IMR-90 (cell line): ENCODE data around the gene CD34. TPM values are rescaled to one million over a fixed set of nuclear protein-coding genes. Genes with fewer than 3 reads are reported as not detected.

ENCODE experiments used
- ATAC-seq: fragments of 200-7000 bp; cut with Tn5 transposase; 2 replicates; pipeline ENCODE4 v1.9.1; 2020; ENCODE audit warnings: low read depth, mild to moderate bottlenecking, moderate library complexity
- BruUV-seq: library from RNA; stranded (reverse); fragments of 400-500 nt; replicated peaks from 2 replicates; lab custom pipeline; 2021; lab: Mats Ljungman, UMichigan
- CTCF ChIA-PET: fragments of 300-600 bp; formaldehyde crosslinking; extraction: SDS; loops from one replicate; lab custom pipeline; 2021; ENCODE audit warnings: antibody characterized with exemption; lab: Yijun Ruan, JAX
- POLR2A ChIA-PET: fragments of 300-600 bp; sonication (Branson Sonifier 250); formaldehyde crosslinking; loops from one replicate; lab custom pipeline; 2022; ENCODE audit warnings: antibody characterized with exemption; ENCODE audit not compliant: unreplicated experiment; lab: Charles Lee
- DNase-seq: peaks from one replicate; pipeline ENCODE4 v3.0.0; 2013
- H2AFZ ChIP-seq: replicated peaks from 2 replicates; pipeline ENCODE3; 2013; ENCODE audit warnings: low read length, mild to moderate bottlenecking; ENCODE audit not compliant: poor library complexity
- H2AK5ac ChIP-seq: 2 replicates; pipeline ENCODE4 v1.6.1; 2013; ENCODE audit warnings: low read depth, low read length, inconsistent platforms
- H2AK9ac ChIP-seq: replicated peaks from 2 replicates; pipeline ENCODE3; 2013; ENCODE audit warnings: mild to moderate bottlenecking, low read depth, low read length, moderate library complexity; ENCODE audit not compliant: poor library complexity
- H2BK120ac ChIP-seq: 2 replicates; pipeline ENCODE4 v1.6.1; 2013; ENCODE audit warnings: low read depth, low read length, inconsistent platforms
- H2BK15ac ChIP-seq: 3 replicates; pipeline ENCODE4 v1.6.1; 2013; ENCODE audit warnings: low read depth, low read length, inconsistent platforms
- H2BK20ac ChIP-seq: 2 replicates; pipeline ENCODE4 v1.6.1; 2013; ENCODE audit warnings: low read depth, mild to moderate bottlenecking, inconsistent platforms, low read length, moderate library complexity
- H2BK5ac ChIP-seq: 2 replicates; pipeline ENCODE4 v1.6.1; 2013; ENCODE audit warnings: mild to moderate bottlenecking, low read depth, low read length, inconsistent platforms; ENCODE audit not compliant: poor library complexity, severe bottlenecking
- H3K14ac ChIP-seq: replicated peaks from 2 replicates; pipeline ENCODE4 v1.6.1; 2013; ENCODE audit warnings: low read depth, low read length, inconsistent platforms
- H3K18ac ChIP-seq: 2 replicates; pipeline ENCODE4 v1.6.1; 2013; ENCODE audit warnings: low read depth, low read length, control low read depth
- H3K23ac ChIP-seq: 2 replicates; pipeline ENCODE4 v1.6.1; 2013; ENCODE audit warnings: low read depth, low read length, inconsistent platforms
- H3K27ac ChIP-seq: 2 replicates; pipeline ENCODE4 v1.5.1; 2013; ENCODE audit warnings: mild to moderate bottlenecking, control low read depth, low read length; ENCODE audit not compliant: insufficient read depth
- H3K27me3 ChIP-seq: 2 replicates; pipeline ENCODE4 v1.6.1; 2013; ENCODE audit warnings: low read length; ENCODE audit not compliant: control insufficient read depth, insufficient read depth
- H3K36me3 ChIP-seq: 2 replicates; pipeline ENCODE4 v1.6.1; 2013; ENCODE audit warnings: low read length, mixed read lengths; ENCODE audit not compliant: control insufficient read depth, insufficient read depth
- H3K4ac ChIP-seq: 2 replicates; pipeline ENCODE4 v1.6.1; 2013; ENCODE audit warnings: low read depth, low read length, inconsistent platforms
- H3K4me1 ChIP-seq: 2 replicates; pipeline ENCODE4 v1.6.1; 2013; ENCODE audit warnings: low read length, mixed read lengths; ENCODE audit not compliant: control insufficient read depth, insufficient read depth
- H3K4me2 ChIP-seq: 2 replicates; pipeline ENCODE4 v1.6.1; 2013; ENCODE audit warnings: low read depth, mild to moderate bottlenecking, control low read depth, low read length, moderate library complexity
- H3K4me3 ChIP-seq: 2 replicates; pipeline ENCODE4 v1.5.1; 2013; ENCODE audit warnings: low read depth, mild to moderate bottlenecking, control low read depth, low read length, moderate library complexity; ENCODE audit not compliant: insufficient read depth
- H3K56ac ChIP-seq: 2 replicates; pipeline ENCODE4 v1.6.1; 2013; ENCODE audit warnings: low read length, inconsistent platforms; ENCODE audit not compliant: insufficient read depth; ENCODE audit errors: extremely low read depth
- H3K79me1 ChIP-seq, 2 experiments: 2 replicates each; pipeline ENCODE4 v1.6.1; 2013; ENCODE audit warnings: low read length in 2 of 2, inconsistent platforms in 1 of 2, low read depth in 1 of 2
- H3K9ac ChIP-seq: 2 replicates; pipeline ENCODE4 v1.6.1; 2013; ENCODE audit warnings: low read depth, low read length, control low read depth
- H3K9me1 ChIP-seq: 2 replicates; pipeline ENCODE4 v1.6.1; 2013; ENCODE audit warnings: low read length, inconsistent platforms; ENCODE audit not compliant: insufficient read depth
- H3K9me3 ChIP-seq: 2 replicates; pipeline ENCODE4 v1.6.1; 2013; ENCODE audit warnings: low read length; ENCODE audit not compliant: control insufficient read depth, insufficient read depth
- H4K20me1 ChIP-seq: 2 replicates; pipeline ENCODE4 v1.6.1; 2013; ENCODE audit warnings: low read length, inconsistent platforms; ENCODE audit not compliant: insufficient read depth
- H4K5ac ChIP-seq: 2 replicates; pipeline ENCODE4 v1.6.1; 2013; ENCODE audit warnings: mild to moderate bottlenecking, low read depth, low read length, control low read depth
- H4K8ac ChIP-seq, 2 experiments: 2 replicates each; pipeline ENCODE4 v1.6.1; 2013; ENCODE audit warnings: low read depth in 2 of 2, low read length in 2 of 2, control low read depth in 1 of 2, inconsistent platforms in 1 of 2
- H4K91ac ChIP-seq: 2 replicates; pipeline ENCODE4 v1.6.1; 2013; ENCODE audit warnings: low read depth, low read length, inconsistent platforms; ENCODE audit not compliant: insufficient read depth
- CEBPB ChIP-seq: IDR thresholded peaks from 2 replicates; pipeline ENCODE4 v1.6.1; 2012; ENCODE audit warnings: low read depth, low read length, improper control_type of control experiment
- CHD1 ChIP-seq: IDR thresholded peaks from 2 replicates; pipeline ENCODE4 v1.6.1; 2012; ENCODE audit warnings: low read depth, low read length, improper control_type of control experiment
- FOS ChIP-seq: fragments of 150-350 bp; IDR thresholded peaks from 2 replicates; pipeline ENCODE4 v1.6.1; 2016; ENCODE audit warnings: low read depth, low read length
- MAFK ChIP-seq: IDR thresholded peaks from 2 replicates; pipeline ENCODE4 v1.6.1; 2012; ENCODE audit warnings: low read depth, low read length, improper control_type of control experiment
- POLR2A ChIP-seq: IDR thresholded peaks from 2 replicates; pipeline ENCODE4 v1.6.1; 2012; ENCODE audit warnings: mild to moderate bottlenecking, low read depth, low read length
- RAD21 ChIP-seq: IDR thresholded peaks from 2 replicates; pipeline ENCODE4 v1.6.1; 2012; ENCODE audit warnings: low read length, improper control_type of control experiment
- SMC3 ChIP-seq: fragments of 150-350 bp; IDR thresholded peaks from 2 replicates; pipeline ENCODE4 v1.6.1; 2016; ENCODE audit warnings: low read depth, mild to moderate bottlenecking, antibody characterized with exemption, low read length, moderate library complexity
- USF2 ChIP-seq: fragments of 150-350 bp; IDR thresholded peaks from 2 replicates; pipeline ENCODE4 v1.6.1; 2017; ENCODE audit warnings: mild to moderate bottlenecking, antibody characterized with exemption, low read length, low read depth
- WGBS, 2 experiments: methylation state at CpG; one replicate each; pipeline versions ENCODE4 v1.1.5 to v1.1.7; 2013; ENCODE audit warnings: missing lambda C conversion rate in 2 of 2; ENCODE audit not compliant: insufficient read length in 1 of 2; ENCODE audit errors: extremely low coverage in 2 of 2; 5-methylcytosine and 5-hydroxymethylcytosine counted together
- dilution Hi-C: fragments of 300-500 bp; cut with HindIII; formaldehyde crosslinking; loops from one replicate; pipeline ENCODE4 v1.14.3; 2018; ENCODE audit warnings: low sequenced_read_pairs; ENCODE audit not compliant: unreplicated experiment
- in situ Hi-C: fragments of 300-500 bp; cut with MboI; formaldehyde crosslinking; loops from 3 replicates; pipeline ENCODE4 v1.14.3; 2019; ENCODE audit warnings: low sequenced_read_pairs, inconsistent platforms, mixed read lengths
- intact Hi-C: fragments of 100-400 bp; cut with micrococcal nuclease; formaldehyde crosslinking; loops from 2 replicates; pipeline ENCODE4 v1.10.0; 2022
- polyA plus RNA-seq, 3 experiments: library from polyadenylated mRNA; depleted of rRNA; stranded (reverse); fragments of >200 nt; gene quantifications; 2 replicates each; pipeline ENCODE4 v1.2.3, GENCODE V29; 2012; ENCODE audit warnings: low replicate concordance in 1 of 3
- total RNA-seq: library from RNA; depleted of rRNA; stranded (reverse); fragments of >200 nt; gene quantifications from 2 replicates; pipeline ENCODE4 v1.2.3, GENCODE V29; 2012

The CD34 gene
- total and polyA plus RNA-seq, 2 of the 4 experiments (the other 2 are of a cell fraction): 0.14 TPM; not detected in 1

- CTCF ChIA-PET: interaction anchor here (0.8 to 0.9 kb wide), 2 partner anchors 11 to 52 kb away, joined by 3 to 4 read pairs; no protein-coding TSS in a partner anchor
- Histone ChIP-seq H3K4me2 (no peak overlapping the region), H3K79me1 (peaks cover 5 to 26% of the 10 kb centered on the region in 2 experiments; a peak in 1 of 4 replicates), H3K4ac (no peak overlapping the region), H2AK9ac (no peak overlapping the region), H2BK20ac (no peak overlapping the region), H3K9me1 (peaks cover 5% of the 10 kb centered on the region), H3K9ac (no peak overlapping the region), H2BK15ac (no peak overlapping the region), H3K27me3 (no peaks in the 10 kb centered on the region), H3K36me3 (no peaks in the 10 kb centered on the region; the same call in 1 of the 2 replicates), H3K18ac (no peak overlapping the region), H2BK5ac (no peak overlapping the region), H4K91ac (no peak overlapping the region), H3K4me3 (no peak overlapping the region), H4K8ac (no peak overlapping the region), H3K23ac (no peak overlapping the region), H2BK120ac (no peak overlapping the region), H3K4me1 (peaks cover 9% of the 10 kb centered on the region), H2AK5ac (no peak overlapping the region), H3K56ac (no peak overlapping the region), H2AFZ (no peak overlapping the region), H4K20me1 (no peaks in the 10 kb centered on the region), H3K27ac (no peak overlapping the region), H4K5ac (no peak overlapping the region), H3K14ac (no peak overlapping the region), H3K9me3 (no peaks in the 10 kb centered on the region)
- no TSS peak for BruUV-seq
- POLR2A ChIA-PET: no interaction called here
- TF ChIP-seq CEBPB (no peak), MAFK (no peak), SMC3 (no peak), RAD21 (no peak), FOS (no peak), USF2 (no peak), POLR2A (no peak), CHD1 (no peak)
- no CpG with 5 or more reads among the region's 1 CpG for WGBS, 2 experiments
- ATAC-seq (no peak), DNase-seq (no peak)
- dilution Hi-C loops (no loop called here), intact Hi-C loops (no loop called here), in situ Hi-C loops (no loop called here)
Observed at GRCh38 chr1:207858281-207858680, 52.6 kb downstream of the CD34 start.
